Posterior vena cava (tissue), 2 donors: ENCODE results near the gene LILRA5. TPM values are rescaled to one million over a fixed set of nuclear protein-coding genes. Genes with fewer than 3 reads are reported as not detected.
"Not testable (repeated sequence)": the region's sequence is repeated elsewhere in the genome, so short reads cannot be mapped to it uniquely, and the experiment has no call there.

Source experiments
- DNase-seq: peaks from one replicate; pipeline ENCODE4 v3.0.0-alpha.2; 2020; ENCODE audit warnings: low spot score
- intact Hi-C, 2 donors: fragments of 100-400 bp; cut with DNase I; formaldehyde crosslinking; loops; one replicate each; pipeline versions ENCODE4 v1.14.1 to v1.14.2; 2022 to 2023
- long read RNA-seq, 2 donors: library from polyadenylated mRNA; unstranded; transcript quantifications; one replicate each; pipeline ENCODE4 v2.0.0, GENCODE V29; 2020 to 2021
- total RNA-seq, 2 donors: library from RNA; stranded (reverse); fragmentation: NEBNext Ultra II Directional; extraction: Animal tissue kit (Norgen Biotek cat#: 25700); gene quantifications; one replicate each; pipeline ENCODE4 v1.2.1, GENCODE V29; 2021
- donor health status: DM: yes; HTN: yes; CAD: no.
- donor health status: DM: yes; HTN: yes; CAD: no.

LILRA5 gene
- total RNA-seq = 10 to 100 TPM in 1 of 2 donors, 1 to 10 TPM in 1; 6.2 to 11.7 TPM
- long read RNA-seq, donor 1, partial matches to known transcripts = 1 of 6 reads
- long read RNA-seq, donor 1, other reads (novel, unspliced or antisense) = 1 of 6 reads
- long read RNA-seq, donor 2, partial matches to known transcripts = 2 of 6 reads
- long read RNA-seq, donor 2, other reads (novel, unspliced or antisense) = 1 of 6 reads

DNA sequence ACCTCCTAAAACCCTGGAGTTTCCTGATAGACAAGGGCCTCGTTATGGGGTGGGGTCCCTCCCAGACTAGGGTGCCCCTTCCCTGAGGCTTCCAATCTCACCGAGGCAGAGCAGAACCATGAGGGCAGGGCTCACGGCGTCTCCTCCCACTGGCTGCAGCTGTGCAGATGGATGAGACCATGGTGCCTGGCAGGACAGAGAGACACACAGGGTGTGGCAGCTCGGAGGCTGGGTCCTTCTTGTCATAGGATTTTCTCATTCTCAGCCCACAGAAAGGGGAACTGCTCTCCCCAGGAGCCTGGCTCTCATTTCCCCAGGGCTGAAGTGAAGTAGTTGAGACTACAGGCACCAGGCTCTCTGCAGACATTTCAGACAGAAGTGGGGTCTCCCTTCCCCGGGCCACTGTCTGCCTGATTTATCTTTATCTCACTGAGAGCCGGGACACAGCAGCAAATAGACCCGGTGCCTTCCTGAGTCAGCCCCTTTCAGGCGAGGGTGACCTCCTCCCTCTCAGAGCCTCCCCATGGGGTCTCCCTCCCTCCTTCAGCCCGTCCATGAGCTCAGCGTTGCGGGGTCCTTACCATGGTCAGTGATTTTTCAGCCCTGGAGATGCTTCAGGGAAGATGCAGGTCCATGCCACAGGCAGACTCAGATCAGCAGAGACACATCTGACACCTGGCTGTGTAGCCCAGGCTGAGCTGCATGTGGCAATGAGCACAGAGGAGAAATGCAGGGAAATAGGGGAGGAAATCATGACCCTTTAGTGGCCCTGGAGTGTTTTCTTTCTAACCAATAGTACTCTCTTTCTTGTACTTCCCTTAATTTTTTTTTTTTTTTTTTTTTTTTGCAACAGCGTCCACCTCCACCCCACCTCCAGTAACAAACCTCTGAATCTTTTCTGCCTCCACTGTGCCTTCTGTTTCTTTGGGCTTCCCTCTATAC is at the start of gene LILRA5:
Gene LILRA5 (minus strand): TSS at position 731 of the 942 bp plus-strand sequence. CDS start 147 bp downstream, at position 584.
- peak; percentile 84 for DNase-seq

DNA sequence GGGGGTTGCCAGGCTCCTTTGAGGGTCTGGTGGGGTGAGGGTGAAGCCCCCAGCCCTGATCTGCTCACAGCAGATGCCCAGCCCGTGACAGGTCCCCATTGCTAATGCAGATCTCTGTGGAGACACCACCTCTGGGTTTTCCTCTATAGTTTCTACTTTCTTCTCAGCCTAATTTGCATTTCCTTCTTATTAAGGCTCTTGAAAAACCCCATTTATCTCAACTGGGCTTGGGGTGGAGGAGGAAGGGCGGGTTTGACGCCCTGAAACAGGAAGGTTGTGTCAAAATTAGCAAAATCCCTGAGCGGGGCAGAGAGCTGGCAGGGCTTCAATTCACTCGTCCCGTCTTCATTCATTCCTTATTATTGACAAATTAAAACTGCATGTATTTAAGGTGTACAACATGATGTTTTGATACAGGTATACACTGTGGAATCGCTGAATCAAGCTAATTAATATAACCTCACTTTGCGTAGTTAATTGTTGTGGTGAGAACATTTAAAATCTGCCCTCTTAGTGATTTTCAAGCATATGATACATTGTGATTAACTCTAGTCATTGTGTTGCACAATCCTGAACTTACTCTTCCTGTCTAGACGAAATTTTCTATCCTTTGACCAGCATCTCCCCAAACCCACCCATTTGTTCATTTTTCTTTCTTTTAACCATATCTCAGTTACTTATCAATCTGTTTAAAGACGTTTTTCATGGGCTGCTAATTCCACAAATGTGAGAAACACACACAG is 48.9 kb upstream of the LILRA5 start:
- intact Hi-C loops, DNase-seq: not testable (repeated sequence)

More for the DNA sequence above, at the start of gene LILRA5:
- intact Hi-C loops = no loop called here

DNA sequence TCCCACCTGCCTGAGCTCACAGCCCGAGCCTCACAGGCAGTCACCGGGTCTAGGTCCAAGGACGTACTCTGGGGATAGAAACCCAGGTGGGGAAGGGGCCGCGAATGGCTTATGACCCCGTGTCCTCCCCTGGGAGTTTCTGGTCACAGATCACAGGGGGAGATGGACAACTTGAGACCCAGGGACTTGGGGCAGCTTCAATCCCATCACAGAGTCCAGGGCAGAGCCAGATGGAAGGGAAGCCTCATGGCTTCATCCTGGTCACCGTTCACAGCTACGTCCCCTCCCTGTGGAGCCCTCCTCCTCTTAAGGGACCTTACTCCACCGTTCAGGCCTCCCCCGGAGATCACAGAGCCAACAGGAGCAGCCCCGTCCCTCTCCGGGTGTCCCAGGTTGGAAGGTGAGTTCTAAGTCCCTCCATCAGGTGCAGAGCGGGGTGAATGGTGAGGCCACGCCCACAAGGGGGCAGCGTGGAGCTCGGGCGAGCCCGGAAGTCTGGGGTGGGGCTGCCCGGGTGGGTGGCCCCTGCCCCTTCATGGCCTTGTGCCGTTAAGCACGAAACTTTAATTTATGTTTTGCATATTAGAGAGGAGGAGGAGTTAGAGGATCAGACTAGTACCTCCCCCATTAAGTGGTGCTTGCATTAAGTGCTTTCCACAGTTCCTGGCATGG is 46.3 kb upstream of the LILRA5 start:
- intact Hi-C loops, DNase-seq: not testable (repeated sequence)

DNA sequence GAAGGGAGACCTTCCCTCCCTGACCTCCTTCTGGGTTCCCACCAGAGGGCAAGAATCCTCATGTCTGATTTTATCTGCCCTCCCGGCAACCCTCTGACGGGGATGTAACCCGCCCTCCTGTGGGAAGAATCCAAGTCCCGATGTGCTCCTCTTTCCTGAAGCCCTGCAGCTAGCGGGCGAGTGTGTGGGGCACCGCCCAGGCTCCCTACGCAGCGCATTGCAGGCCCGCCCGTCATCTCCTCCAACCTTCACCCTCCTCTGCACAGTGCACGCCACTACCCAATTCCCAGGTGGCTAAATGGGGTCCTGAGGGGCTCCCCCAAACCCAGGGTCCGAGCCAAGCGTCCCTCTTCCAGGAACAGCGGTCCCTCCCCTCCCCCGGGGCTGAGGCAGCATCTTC is 44.4 kb upstream of the LILRA5 start:
- DNase-seq = no peak
- intact Hi-C loops = no loop called here

DNA sequence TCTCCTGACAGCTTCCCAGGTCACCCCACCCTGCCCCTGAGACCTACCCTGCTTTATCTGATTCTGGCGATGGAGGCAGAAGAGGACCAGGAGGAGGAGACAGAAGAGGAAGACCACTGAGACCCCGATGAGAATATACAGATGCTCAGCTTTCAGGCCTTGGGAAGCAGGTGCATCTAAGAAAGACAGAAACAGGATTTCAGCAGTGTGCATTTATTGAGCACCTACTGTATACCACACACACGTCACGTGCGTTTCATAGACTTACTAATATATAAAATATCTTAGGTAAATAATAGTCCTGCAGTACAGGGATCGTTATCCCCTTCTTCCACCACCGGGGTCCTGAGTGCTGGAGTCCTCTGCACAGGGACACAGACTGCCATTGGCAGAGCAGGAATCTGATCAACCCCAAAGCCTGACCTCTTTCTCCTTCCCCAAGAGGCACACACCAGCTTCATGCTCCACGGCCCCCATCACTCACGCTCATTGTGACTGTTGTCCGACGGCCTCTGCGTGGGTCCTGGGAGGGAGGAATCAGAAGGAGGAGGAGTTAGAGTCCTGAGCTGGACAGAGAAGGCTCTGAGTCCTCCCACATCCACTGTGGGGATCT is 43.6 kb upstream of the LILRA5 start:
- peak; percentile 44 for DNase-seq
- intact Hi-C loops = no loop called here

DNA sequence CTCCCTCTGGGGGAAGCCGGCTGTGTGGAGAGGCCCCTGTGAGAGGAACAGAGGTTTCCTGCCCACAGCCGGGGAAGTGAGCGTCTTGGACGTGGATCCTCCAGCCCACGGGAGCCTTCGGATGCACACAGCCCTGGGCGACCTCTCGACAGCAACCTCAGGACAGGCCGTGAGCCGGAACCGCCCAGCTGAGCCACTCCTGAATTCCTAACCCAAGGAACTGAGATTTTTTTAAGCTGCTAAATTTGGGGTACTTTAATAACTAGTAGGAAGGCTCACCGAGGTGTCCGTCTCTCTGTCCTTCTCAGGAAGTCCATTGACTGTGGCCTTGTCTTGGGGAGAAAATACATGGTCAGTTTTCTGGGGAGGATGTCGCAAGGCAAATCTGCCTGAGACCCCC is 42.7 kb upstream of the LILRA5 start:
- DNase-seq = peak; percentile 55

DNA sequence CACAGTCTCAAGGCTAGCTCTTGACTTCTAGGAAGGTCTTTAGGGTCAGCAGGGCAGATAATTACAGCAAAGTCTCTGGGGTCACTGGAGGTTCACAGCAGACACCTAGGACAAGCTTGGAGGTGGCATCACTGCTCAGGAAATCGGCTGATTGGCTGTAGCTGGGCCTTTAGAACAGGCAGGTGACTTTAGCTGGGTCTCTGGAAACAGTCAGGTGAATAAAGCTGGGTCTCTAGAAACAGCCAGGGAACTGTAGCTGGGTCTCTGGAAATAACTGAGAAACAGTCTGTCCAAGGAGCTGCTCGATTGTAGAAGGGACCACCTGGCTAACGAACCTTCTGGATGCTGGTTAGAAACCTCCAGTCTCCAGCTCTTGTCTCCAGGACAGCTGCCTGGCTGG is 41.8 kb upstream of the LILRA5 start:
- intact Hi-C loops = no loop called here
- DNase-seq = no peak

More for the DNA sequence above, 42.7 kb upstream of the LILRA5 start:
- intact Hi-C loops = no loop called here

DNA sequence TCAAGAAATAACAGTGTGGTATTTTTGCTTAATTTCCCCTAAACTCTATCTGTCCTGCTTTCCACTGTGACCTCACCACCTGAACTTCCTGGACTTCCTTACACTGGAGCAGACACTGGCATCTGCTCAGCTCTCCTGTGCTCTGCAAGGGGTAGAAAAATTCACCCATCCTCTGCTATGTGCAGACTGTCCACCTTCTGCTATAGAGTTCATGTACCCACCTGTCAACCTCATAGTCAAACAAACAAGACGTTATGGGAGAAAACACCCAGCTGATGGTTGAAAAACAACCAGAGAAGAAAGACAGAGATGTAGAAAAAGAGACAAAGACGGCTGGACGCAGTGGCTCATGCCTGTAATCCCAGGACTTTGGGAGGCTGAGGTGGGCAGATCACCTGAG is 39.6 kb upstream of the LILRA5 start:
- peak; percentile 17 for DNase-seq
- intact Hi-C loops = no loop called here

DNA sequence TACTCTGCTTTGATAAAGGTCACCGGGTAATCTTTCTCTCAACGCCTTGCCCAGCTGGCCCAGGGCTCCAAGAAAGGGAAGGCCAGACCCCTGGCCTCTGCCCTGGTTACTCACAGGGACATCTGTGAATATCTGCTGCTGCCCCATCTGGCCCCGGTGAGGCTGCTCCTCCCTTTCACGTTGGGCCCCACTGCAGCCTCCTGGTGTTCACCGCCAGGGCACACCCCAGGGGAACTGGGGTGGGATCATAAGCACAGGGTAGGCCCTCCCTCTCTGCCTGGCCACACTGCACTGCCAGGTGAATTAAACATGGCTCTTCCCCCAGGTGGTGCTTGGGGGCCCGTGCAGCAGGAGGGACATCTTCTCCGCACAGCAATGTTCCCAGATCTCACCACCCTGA is 39.1 kb upstream of the LILRA5 start:
- DNase-seq = no peak
- intact Hi-C loops = no loop called here

DNA sequence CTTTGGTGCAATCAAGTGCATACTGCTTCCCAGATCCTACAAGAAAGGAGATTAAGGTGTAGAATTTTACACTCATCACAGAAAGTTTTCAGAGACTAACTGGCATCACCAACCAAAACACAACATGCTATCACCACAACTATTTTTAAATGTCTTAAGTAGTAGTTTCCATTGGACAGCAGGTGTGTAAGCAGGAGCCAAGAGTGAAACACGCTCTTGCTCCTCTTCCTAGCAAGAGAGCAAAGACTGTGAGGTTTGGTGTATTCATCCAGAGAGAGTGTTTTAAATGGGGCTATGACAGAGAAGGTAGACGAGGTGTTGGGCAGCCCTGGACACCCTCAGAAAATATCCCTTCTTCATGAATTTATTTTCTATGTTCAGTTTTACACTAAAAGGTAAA is 38.5 kb upstream of the LILRA5 start:
- DNase-seq = no peak
- intact Hi-C loops = no loop called here

DNA sequence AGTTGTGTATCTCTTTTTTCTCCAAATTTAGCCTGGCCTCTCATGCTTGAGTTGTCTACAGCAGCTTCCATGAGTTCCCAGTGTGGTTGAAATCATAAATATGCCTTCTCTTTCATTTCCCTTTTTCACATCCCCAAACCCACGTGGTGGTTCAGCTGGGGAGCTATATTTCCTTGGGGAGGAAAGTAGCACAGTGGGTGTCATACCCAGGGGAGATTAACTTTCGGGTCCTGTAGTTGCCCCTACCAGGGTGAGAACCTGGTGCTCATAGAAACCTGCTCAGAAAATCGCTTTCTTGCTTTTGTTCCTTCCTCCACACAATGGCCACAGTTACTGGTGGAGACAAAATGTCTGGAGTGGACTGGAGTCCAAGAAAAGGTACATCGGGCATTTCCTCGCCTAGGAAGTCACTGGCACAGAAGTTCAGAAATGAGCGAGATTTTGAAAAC is 33.0 kb upstream of the LILRA5 start:
- DNase-seq = no peak
- intact Hi-C loops = no loop called here

DNA sequence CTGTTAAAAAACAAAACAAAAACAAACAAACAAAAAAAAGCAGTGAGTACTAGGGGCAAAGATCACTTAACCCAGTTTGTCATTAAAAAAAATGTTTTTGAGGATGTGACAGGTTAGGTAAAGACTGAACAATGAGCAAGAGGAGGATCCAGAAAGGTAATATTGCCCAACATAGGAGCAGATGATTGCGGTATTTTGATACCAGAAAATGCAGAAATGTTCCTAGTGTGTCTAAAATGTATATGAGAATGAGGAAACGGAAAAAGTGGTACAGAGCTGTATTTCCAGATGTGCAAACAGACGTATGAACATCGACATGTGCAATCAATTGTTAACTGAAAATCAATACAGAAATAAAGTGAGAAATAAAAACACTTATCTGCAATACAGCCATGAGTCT is 30.9 kb upstream of the LILRA5 start:
- DNase-seq = peak; percentile 9

DNA sequence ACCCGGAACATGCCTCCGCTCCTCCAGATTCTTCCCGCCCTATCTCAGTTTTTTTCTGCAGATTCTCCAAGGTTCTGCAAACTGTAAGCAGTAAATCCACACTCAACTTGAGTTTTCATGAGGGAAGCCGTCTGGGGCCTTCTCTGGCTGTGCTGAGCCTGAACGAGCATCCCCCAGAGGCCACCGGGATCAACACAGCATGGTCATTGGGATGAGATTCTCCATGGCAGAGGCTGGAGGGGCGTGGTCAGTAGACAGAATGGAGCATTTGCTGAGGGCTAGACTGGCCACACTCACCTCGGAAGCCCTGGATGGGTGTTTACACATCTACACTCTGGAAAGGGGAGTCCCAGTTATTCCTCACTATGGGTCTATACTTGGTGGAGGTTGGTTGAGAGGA is 28.3 kb upstream of the LILRA5 start:
- peak; percentile 51 for DNase-seq
- intact Hi-C loops = no loop called here

More for the DNA sequence above, 30.9 kb upstream of the LILRA5 start:
- intact Hi-C loops = no loop called here

DNA sequence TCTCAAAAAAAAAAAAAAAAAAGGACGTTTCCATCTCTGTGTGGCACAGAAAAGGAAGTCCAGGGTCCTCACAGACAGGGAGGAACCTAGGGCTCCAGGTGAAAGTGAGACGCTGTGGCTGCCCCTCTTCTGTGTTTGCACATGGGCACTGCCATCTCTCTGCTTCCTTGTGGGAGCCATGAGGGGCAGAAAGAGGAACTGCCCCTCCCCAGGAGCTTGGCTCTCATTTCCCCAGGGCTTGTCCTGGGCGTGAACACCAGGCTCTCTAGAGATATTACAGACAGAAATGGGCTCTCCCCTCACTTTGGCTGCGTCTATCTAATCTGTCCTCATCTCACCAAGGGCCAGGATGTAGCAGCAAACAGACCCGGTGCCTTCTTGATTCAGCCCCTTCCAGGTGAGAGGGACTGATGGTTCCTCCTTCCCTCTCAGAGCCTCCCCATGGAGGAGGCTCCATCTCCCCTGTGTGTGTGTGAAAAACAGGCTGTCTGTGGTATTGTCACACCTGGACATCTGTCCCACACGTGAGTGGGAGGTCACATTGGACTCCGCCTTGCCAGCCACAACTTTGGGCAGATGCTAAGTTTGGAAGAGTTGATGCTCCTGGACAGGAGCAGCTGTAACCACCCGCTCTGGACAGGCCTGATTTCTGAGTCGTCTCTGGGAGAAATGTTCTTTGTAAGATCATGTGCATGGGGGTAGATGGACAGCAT is 26.8 kb upstream of the LILRA5 start:
- intact Hi-C loops = no loop called here
- DNase-seq = peak; percentile 72

DNA sequence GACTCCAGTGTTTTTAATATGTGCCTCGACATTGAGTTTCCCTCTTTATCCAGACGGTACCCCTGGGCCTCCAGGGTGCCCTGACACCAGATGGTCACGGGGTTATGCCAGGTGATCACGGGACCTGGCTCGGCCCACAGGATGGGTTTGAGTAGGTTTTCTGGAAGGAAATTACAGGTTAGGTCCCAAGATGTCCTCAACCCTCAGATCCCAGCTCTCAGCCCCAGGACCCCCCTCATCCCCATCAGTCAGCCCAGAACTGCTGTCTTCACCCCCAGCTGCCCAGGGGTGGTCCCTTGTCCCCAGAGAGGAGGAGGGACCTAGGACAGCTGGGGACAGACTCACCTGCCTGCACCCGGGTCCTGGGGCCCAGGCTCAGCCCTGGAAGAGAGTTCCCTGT is 25.6 kb upstream of the LILRA5 start:
- intact Hi-C loops = no loop called here
- peak; percentile 68 for DNase-seq

DNA sequence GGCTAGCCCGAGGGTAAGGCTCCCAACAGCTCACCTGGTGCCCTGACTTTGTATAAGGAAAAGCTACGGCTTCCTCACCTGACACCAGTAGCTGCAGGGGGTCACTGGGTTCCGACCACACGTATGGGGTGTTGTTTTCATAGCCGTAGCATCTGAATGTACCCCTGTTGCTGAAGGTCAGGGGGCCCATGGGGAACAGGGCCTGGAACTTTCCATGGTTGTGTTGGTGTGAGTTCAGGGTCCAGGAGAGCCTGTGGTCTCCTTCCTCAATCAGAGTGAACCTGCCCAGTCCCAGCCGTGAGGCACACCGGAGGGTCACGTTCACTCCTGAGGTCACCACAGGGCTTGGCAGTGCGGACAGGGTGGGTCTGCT is 24.9 kb upstream of the LILRA5 start:
- intact Hi-C loops = no loop called here
- DNase-seq = peak; percentile 36

DNA sequence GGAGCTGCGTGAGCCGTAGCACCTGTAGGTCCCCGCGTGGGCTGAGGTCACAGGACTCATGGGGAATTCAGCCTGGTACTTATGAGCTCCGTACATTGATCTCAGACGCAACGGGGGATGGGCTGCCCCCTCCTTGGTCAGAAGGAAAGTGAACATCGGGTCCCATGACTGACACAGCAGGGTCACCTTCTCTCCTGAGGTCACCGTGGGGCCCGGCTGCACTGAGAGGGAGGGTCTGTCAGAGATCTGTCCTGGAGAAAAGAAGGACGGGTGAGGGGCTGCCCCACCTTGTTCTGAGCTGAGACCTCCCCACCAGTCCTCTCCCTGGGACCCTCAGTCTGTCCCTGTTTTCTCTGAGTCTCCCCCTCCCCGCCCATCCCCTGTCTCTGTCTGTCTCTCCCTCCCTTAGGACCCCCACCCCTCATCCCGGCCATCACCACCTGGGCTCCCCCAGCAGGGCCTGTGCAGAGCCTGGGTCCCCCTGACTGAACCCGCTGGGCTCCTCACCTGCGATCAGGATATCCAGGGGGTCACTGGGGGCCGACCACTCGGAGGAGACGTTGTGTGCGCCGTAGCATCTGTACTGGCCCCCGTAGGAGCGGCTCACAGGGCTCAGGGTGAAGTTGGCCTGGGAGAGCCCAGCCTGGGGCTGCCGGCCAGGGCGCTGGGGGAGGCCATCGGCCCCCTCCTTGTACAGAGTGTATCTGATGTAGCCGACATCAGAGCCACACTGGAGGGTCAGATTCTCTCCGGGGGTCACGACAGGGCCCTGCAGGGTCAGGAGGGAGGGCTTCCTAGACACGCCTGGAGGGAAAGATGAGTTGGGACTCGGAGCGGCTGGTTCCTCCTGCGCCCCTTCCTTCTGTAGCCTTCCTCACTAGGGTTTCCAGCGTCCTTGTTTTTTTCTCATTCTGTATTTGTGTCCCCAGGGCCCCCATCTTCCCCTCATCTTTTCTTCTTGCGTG is 24.2 kb upstream of the LILRA5 start:
- peak; percentile 76 for DNase-seq
- intact Hi-C loops = no loop called here
